HG02763 (cell line): ENCODE data around the gene CDC23.
"Not testable (repeated sequence)": the region's sequence is repeated elsewhere in the genome, so short reads cannot be mapped to it uniquely, and the experiment has no call there.

Source experiments
- ATAC-seq: cut with Tn5 transposase; IDR thresholded peaks from one replicate; pipeline ENCODE4 v1.9.1; 2021; ENCODE audit warnings: mild to moderate bottlenecking, moderate library complexity; ENCODE audit not compliant: unreplicated experiment

CDC23 gene

GRCh38 chr5:138216799-138217198 lies 3.7 kb upstream of the CDC23 start:
- ATAC-seq, result no peak

- ATAC-seq, result no peak
These were observed 329 bp downstream of the CDC23 start for GRCh38 chr5:138212828-138213160.

GRCh38 chr5:138210985-138211384 lies 2.1 kb downstream of the CDC23 start:
- ATAC-seq, result no peak

DNA sequence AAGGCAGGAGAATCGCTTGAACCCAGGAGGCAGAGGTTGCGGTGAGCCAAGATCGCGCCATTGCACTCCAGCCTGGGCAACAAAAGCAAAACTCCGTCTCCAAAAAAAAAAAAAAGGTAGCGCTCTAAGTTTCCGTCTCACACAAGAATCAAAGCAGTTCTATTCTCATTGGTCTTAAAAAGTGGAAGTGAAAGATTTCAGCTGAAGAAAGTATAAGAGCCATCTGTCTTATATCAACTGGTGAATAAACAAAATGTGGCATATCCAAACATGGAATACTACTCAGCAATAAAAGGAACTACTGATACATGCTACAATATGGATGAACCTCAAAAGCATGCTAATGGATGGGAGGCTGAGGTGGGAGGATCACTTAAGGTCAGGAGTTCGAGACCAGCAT lies 19.3 kb downstream of the CDC23 start:
- ATAC-seq, result not testable (repeated sequence)

DNA sequence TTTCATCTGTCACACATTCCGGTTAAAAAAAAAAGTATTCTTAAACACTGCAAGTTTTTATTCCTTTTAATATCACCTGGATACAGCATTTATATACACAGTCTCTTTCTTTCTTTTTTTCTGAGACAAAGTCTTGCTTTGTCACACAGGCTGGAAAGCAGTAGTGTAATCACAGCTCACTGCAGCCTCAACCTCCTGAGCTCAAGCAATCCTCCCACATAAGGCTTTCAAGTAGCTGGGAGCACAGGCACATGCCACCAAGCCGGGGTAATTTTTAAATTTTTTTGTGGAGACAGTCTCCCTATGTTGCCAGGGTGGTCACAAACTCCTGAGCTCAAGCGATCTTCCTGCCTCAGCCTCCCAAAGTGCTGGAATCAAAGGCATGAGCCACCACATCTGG lies 20.3 kb downstream of the CDC23 start:
- no peak for ATAC-seq

- no peak for ATAC-seq
These were observed 24.5 kb downstream of the CDC23 start for GRCh38 chr5:138188626-138189025.

- ATAC-seq, result no peak
These were observed 27.1 kb downstream of the CDC23 start for GRCh38 chr5:138186002-138186447.

DNA sequence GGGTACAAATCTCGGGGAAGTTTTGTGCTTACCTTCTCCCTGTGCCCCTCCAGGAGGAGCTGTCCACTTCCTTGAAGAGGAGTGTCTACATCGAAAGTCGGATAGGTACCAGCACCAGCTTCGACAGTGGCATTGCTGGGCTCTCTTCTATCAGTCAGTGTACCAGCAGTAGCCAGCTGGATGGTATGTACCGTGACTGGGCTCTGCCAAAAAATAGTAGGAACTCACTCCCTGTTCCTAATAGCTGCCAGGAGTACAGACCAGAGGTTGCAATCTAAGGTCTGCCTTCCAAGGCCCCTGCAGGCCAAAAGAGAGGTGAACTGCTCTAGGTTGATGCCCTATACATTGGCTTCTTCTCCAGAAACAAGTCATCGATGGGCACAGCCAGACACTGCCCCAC lies 30.3 kb downstream of the CDC23 start:
- ATAC-seq, result no peak

DNA sequence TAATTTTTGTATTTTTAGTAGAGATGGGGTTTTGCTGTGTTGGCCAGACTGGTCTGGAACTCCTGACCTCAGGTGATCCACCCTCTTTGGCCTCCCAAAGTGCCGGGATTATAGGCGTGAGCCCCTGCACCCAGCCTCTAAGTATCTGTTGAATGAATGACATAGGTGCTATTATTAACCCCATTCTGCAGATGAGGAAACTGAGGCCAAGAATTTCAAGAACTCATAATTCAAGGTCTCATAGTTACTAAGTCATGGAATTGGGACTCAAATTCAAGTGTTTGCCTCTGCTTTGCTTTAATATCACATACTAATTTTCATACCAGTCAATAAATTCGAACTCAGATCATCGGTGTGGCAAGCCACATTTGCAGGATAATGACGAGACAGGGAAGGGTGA lies 32.3 kb downstream of the CDC23 start:
- ATAC-seq, result no peak

GRCh38 chr5:138180183-138180782 lies 32.8 kb downstream of the CDC23 start:
- no peak for ATAC-seq

- no peak for ATAC-seq
These were observed 33.8 kb downstream of the CDC23 start for GRCh38 chr5:138179277-138179857.

DNA sequence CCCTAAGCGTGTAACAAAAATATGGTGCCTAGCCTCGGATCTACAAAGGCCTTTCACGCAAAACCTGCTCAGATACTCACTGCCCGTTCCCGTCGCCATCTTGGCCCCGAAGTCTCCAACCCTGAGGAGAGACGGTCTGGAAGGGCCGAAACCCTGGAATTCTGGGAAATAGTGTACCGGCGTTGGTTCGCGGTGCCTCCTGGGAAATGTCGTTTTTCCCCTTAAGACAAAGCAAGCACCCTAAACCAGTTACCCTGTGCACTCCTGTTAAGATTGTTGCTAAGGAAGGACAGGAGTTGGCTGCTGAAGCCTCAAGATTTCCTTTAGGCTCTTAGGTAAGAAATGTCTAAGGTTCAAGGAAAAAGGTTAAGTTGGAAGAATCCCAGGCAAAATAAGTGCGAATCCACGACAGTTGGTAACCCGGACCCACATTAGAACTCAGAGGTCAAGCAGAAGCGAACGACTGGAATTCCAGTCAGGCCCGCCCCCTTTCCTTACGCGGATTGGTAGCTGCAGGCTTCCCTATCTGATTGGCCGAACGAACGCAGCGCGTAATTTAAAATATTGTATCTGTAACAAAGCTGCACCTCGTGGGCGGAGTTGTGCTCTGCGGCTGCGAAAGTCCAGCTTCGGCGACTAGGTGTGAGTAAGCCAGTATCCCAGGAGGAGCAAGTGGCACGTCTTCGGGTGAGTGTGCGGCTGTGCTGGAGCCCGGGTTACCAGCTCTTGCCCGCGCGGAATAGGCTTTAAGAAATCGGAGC lies 34.4 kb downstream of the CDC23 start, which contains the start of the genes BRD8 and KIF20A:
Gene BRD8, minus strand, starts transcription at position 115 of the 761 bp plus-strand sequence. Its CDS starts 16 bp downstream, at position 99.
Gene KIF20A, plus strand, starts transcription at position 597 of the 761 bp plus-strand sequence. CDS start 569 bp downstream, outside the sequence.
- peak; percentile 84 for ATAC-seq

GRCh38 chr5:138177941-138178515 lies 35.1 kb downstream of the CDC23 start:
- ATAC-seq, result no peak

GRCh38 chr5:138170299-138170698 lies 42.8 kb downstream of the CDC23 start:
- no peak for ATAC-seq

GRCh38 chr5:138169124-138169523 lies 44.0 kb downstream of the CDC23 start:
- no peak for ATAC-seq

GRCh38 chr5:138163721-138164120 lies 49.4 kb downstream of the CDC23 start:
- ATAC-seq, result no peak

DNA sequence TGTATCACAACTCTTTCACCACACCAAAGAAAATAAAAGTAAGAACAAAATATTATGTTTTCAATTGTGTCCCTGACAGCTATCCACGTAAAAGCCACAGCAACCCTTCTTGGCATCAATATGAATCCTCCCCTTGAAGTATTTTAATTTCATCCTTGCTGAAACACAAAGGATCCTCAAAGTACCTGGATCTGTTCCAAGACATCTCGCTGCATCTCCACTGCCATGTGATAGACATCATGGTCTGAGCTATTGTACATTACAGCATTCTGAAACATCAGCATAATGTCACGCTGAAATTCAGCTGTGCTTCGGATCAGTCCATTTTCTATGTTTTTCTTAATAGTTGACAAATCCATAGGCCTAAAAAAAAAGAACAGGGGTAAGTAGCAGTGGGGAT lies 52.4 kb downstream of the CDC23 start:
- ATAC-seq, result no peak

DNA sequence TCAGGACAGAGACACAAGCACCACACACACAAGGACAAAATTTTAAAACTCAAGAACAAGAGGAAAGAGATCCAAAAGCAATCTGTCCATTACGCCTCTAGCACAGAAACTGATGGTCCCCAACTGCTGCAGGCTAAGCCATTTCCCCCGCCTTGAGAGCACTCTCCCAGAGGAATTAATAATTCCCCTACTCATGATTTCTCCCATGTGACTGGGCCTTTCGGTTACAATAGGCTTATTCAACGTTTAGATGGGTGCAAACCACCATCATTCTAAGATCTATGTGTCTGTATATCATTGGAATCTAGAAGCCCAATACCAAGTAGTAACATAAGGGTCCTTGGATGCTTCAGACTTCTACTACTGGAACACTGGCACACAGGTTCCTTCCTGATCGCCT lies 53.5 kb downstream of the CDC23 start:
- no peak for ATAC-seq

DNA sequence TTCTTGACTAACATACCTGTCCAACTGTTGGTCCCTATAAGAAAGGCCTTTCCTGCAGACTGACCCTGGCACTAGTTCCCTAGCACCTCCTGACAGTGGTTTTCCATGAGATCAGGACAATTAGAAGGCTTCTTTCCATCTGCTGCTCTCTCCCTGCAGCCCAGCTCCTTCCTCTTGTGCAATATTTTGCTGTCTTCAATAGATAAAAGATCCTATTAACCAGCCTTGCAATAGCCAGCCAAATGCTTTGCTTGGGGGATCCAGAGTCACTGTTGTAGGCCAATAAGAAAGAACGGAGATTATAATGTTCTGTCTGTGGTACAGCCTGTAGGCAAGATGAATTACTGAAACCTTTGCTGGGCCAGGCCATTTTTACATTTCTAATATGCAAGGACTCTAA lies 55.5 kb downstream of the CDC23 start:
- no peak for ATAC-seq

- not testable (repeated sequence) for ATAC-seq
These were observed 57.1 kb downstream of the CDC23 start for GRCh38 chr5:138155977-138156376.

GRCh38 chr5:138149530-138149929 lies 63.6 kb downstream of the CDC23 start:
- no peak for ATAC-seq

GRCh38 chr5:138148811-138149210 lies 64.3 kb downstream of the CDC23 start:
- ATAC-seq, result no peak
